ENCODE measurements around the gene PTBP1.

Gene PTBP1

DNA sequence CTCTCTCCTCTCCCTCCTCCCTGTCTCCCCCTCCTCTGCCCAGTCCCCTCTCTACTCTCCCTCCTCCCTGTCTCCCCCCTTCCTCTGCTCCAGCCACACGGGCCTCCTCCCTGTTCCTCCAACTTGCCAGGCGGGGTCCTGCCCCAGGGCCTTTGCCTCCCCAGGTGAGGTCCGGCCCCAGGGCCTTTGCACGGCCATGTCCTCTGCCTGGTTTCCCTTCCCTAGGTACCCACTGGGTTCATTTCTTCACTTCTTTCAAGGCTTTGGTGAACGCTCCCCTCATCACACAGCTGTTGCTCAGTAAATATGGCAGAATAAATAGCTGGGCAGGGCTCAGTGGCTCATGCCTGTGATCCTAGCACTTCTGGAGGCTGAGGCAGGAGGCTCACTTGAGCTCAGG, 25.2 kb upstream of the PTBP1 start:
- TF ChIP-seq, protein P1, sequence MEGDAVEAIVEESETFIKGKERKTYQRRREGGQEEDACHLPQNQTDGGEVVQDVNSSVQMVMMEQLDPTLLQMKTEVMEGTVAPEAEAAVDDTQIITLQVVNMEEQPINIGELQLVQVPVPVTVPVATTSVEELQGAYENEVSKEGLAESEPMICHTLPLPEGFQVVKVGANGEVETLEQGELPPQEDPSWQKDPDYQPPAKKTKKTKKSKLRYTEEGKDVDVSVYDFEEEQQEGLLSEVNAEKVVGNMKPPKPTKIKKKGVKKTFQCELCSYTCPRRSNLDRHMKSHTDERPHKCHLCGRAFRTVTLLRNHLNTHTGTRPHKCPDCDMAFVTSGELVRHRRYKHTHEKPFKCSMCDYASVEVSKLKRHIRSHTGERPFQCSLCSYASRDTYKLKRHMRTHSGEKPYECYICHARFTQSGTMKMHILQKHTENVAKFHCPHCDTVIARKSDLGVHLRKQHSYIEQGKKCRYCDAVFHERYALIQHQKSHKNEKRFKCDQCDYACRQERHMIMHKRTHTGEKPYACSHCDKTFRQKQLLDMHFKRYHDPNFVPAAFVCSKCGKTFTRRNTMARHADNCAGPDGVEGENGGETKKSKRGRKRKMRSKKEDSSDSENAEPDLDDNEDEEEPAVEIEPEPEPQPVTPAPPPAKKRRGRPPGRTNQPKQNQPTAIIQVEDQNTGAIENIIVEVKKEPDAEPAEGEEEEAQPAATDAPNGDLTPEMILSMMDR (IDR thresholded peaks at IDR 0.05; ENCODE audit: low read depth, low read length, missing control alignments): no peak
- no peak overlapping the region for H3K4me3 ChIP-seq (replicated peaks; ENCODE audit: low read depth, low read length)
- DNase-seq (ENCODE audit: extremely low read depth, low read depth): no peak

DNA sequence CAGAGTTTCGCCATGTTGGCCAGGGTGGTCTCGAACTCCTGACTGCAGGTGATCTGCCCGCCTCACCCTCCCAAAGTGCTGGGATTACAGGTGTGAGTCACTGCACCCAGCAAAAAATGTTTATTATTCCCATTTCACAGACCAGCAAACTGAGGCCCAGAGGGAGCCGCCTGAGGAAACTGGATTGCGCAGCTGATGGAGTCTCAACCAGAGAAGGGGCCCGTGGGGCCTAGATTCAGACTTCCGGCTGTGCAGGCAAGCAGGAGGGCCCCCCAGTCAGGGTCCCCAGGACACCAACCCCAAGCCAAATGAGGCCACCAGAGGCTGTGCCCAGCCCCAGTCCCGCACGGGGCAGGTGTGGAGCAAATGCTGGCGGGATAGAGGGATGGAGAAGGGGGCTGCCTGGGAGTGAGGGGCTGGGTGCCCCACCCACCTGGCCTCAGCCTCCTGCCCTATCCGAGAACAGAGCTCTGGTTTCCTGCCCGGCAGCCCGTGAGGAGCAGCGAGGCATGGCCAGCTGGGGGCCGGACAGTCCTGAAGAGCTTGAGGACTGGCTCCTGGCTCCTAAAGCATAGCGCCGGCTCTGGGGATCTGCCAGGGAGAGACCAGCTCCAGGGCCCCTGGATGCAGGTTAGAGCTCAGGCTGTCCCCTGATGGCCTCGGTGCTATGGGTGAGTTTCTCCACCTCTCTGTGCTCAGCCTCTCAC, 24.4 kb upstream of the PTBP1 start:
- DNase-seq (ENCODE audit: extremely low read depth, low read depth): no peak
- TF ChIP-seq, protein P1 (IDR thresholded peaks at IDR 0.05; ENCODE audit: low read depth, low read length, missing control alignments): no peak
- no peak overlapping the region for H3K4me3 ChIP-seq (replicated peaks; ENCODE audit: low read depth, low read length)

DNA sequence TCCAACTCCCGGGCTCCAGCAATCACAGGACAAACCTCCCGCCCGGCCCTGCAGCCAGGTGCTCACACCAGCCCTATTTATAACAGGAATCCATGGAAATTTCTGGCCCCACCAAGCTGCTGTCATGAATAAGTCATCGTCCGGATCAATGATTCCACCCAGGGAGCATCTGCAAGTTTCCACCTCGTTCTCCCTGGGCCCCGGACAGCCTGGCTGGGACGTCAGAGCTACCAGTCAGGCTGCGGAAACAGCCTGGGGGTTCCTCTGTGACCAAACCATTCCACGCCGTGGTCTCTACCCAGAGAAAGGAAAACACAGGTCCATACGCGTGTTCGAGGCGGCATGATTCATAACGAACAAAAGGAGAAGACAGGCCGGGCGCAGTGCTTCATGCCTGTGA, 20.7 kb upstream of the PTBP1 start:
- DNase-seq (ENCODE audit: extremely low read depth, low read depth): no peak
- no peak overlapping the region for H3K4me3 ChIP-seq (replicated peaks; ENCODE audit: low read depth, low read length)
- TF ChIP-seq, protein P1 (IDR thresholded peaks at IDR 0.05; ENCODE audit: low read depth, low read length, missing control alignments): no peak

DNA sequence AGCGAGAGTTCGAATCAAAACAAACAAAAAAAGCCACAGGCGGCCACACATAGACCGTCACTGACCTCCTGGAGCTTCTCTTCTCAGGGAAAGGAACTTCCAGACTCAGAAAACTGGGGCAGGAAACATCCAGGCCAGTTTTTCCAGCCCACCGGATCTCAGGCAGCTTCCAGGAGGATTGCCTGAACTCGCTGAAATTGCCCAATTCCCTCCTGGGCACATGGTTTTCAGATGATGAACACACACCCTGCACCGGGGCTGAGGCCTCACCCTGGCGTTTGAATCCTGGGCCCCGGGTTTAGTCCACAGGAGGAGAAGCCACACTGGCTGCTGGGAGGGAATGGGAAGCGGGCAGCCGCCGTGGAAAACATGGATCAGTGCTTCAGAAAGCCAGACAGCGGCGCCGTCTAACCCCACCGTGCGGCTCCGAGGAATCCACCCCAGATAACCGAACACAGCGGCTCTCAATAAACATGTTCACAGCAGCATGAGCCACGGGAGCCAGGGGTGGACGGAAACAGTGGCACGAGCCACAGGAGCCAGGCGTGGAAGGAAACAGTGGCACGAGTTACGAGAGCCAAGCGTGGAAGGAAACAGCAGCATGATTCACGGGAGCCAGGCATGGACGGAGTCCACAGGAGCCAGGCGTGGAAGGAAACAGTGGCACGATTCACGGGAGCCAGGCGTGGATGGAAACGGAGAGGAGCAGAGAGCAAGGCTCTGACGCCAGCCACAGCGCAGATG, 18.2 kb upstream of the PTBP1 start:
- DNase-seq (ENCODE audit: extremely low read depth, low read depth): peak; percentile 91
- TF ChIP-seq, protein P1 (IDR thresholded peaks at IDR 0.05; ENCODE audit: low read depth, low read length, missing control alignments): no peak
- 0 out of 2 replicates have a peak overlapping the region, but pooled peaks have one; percentile 11 for H3K4me3 ChIP-seq (replicated peaks; ENCODE audit: low read depth, low read length)

DNA sequence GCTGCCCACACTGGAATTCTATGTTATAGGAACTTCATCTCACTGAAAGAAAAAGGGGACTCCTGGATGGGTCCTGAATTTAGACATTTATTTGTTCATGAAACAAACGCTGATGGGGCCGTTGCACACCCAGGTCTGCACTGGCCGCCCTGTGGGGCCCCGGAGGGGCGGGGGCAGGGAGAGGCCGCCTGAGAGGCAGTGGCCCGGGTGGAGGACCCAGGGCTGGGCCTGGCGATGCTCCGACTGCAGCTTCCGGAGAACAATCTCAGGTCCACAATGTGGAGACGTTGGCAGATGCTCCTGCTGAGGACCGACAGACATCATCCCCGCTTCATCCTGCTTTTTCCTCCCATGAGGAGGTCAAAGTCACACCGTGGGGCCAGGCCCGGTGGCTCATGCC, 16.3 kb upstream of the PTBP1 start:
- no peak overlapping the region for H3K4me3 ChIP-seq (replicated peaks; ENCODE audit: low read depth, low read length)
- DNase-seq (ENCODE audit: extremely low read depth, low read depth): no peak
- TF ChIP-seq, protein P1 (IDR thresholded peaks at IDR 0.05; ENCODE audit: low read depth, low read length, missing control alignments): no peak

DNA sequence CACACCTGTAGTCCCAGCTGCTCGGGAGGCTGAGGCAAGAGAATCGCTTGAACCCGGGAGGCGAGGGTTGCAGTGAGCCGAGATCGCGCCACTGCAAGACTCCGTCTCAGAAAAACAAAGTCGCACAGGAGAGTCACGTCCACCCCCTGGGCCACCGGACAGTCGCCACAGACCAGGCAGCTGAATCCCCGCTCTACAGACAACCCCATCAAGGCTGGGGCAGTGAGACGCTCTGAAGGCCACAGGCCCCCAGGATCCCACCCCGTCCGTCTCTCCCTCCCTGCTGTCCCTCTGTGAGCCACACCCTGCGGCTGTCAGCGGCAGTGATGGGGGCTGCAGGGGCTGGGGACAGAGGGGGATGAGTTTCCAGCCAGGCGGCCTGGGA, 15.5 kb upstream of the PTBP1 start:
- H3K4me3 ChIP-seq (replicated peaks; ENCODE audit: low read depth, low read length): peak overlapping the region; percentile 30
- no peak for DNase-seq (ENCODE audit: extremely low read depth, low read depth)
- TF ChIP-seq, protein P1 (IDR thresholded peaks at IDR 0.05; ENCODE audit: low read depth, low read length, missing control alignments): no peak
